ENCODE data around the gene ANKMY2. TPM values are rescaled to one million over a fixed set of nuclear protein-coding genes. Genes with fewer than 3 reads are reported as not detected.
"Not testable (repeated sequence)": the region's sequence is repeated elsewhere in the genome, so short reads cannot be mapped to it uniquely, and the experiment has no call there.

ANKMY2 gene
- total RNA-seq, 2 experiments from 2014 or later, result 10.3 to 15.2 TPM

DNA sequence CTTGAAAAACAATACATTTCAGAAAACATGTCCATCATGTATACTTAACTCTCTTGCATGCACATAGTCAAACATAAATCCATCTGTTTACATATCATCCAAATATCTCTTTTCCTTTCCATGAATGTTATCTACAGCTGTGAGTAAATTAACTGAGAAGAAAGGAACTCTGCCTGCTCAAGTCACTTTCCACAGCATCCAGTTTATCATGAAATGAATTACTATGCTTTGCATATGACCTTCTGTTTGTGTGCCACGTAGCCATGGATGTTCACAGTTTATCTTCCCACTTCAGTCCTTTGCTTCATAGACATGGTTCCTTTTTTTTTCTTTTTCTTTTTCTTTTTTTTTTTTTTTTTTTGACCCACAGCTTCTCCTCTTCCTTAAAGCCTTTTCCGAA, 40.0 kb upstream of the ANKMY2 start:
- Histone ChIP-seq H3K4me3 (ENCODE audit: low read depth, low read length, poor library complexity, severe bottlenecking) (no peak overlapping the region), H2AFZ (ENCODE audit: low read length) (no peak overlapping the region), H3K79me2 (ENCODE audit: insufficient read depth, low read depth, low read length) (no peaks in the 10 kb centered on the region), H4K20me1 (ENCODE audit: insufficient read depth, low read length) (no peaks in the 10 kb centered on the region), H3K4me1 (ENCODE audit: insufficient read depth, low read length, poor library complexity, severe bottlenecking) (peaks cover 22% of the 10 kb centered on the region), H3K9me3 (ENCODE audit: low read length) (no peaks in the 10 kb centered on the region), H3K4me2 (ENCODE audit: low read length) (peak overlapping the region; percentile 57; the same call in 1 of the 2 replicates), H3K9me2 (ENCODE audit: insufficient read depth, low read length) (no peaks in the 10 kb centered on the region), H3K36me3 (ENCODE audit: insufficient read depth, low read length) (peaks cover 97% of the 10 kb centered on the region), H3K27ac (ENCODE audit: low read depth, low read length, poor library complexity, severe bottlenecking) (peak overlapping the region; percentile 38)
- ChIA-PET POLR2A (interaction anchor here (1.1 to 1.3 kb wide), 2 partner anchors 9 to 13 kb away, joined by 3 read pairs; no protein-coding TSS in a partner anchor), CTCF (ENCODE audit: unreplicated experiment) (no interaction called here)
- TF ChIP-seq CTCF (conservative IDR thresholded peaks at IDR 0.05; ENCODE audit: low read length) (no peak), EZH2phosphoT487 (IDR thresholded peaks at IDR 0.05; ENCODE audit: borderline replicate concordance, low read depth, low read length) (no peak)
- no peak for DNase-seq (ENCODE audit: low spot score)
- BruUV-seq (replicated peaks), result no TSS peak
- intact Hi-C loops (cut with micrococcal nuclease; ENCODE audit: unreplicated experiment), result no loop called here

DNA sequence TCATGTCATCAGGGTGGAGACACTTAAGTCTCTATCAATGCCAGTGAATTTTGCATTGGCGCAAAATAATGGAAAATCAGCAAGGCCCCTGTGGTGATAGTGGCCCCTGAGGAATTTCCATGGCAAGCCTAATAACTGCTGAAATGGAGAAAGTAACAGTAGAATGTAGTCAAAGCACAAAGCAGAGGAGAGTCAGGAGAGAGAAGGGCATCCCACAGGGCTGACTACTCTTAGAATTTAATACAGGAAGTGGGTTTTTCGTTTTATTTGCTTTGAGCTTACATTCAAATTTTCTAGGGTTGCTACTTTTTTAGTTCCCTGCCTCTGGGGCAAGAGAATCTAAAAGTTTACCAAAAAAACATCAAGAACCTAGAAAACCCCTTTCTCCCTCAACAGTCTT, 39.4 kb upstream of the ANKMY2 start:
- POLR2A ChIA-PET, result interaction anchor here (1.1 to 1.3 kb wide), 3 partner anchors 9 to 22 kb away, joined by 3 read pairs; no protein-coding TSS in a partner anchor

DNA sequence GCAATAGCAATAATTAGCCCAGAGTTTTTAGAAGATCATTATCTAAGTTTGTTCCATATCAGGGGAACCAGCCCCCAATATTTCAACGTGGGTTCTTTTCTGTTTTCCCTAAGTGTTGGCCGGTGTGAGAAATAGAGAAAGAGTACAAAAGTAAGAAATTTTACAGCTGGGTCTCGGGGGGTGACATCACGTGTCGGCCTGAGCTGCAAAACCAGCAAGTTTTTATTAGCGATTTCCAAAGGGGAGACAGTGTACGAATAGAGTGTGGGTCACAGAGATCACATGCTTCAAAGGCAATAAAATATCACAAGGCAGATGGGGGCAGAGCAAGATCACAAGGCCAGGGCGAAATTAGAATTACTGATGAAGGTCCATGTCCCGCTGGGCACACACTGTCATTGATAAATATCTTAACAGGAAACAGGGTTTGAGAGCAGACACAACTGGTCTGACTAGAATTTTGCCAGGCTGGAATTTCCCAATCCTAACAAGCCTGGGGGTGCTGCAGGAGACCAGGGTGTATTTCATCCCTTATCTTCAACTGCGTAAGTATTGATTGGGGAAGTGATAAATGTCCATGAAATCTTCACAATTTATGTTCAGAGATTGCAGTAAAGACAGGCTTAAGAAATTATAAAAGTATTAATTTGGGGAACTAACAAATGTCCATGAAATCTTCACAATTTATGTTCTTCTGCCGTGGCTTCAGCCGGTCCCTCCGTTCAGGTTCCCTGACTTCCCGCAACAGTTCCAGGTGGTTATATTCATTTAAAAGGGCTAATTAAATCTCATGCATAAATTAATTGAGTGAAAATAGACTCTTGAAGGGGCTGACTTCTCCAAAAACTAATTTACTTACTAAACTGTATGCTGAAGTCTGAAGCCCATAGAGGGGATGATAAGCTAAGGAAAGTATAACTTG, 33.4 kb upstream of the ANKMY2 start:
- H3K9me3 ChIP-seq (ENCODE audit: low read length); H3K4me2 ChIP-seq (ENCODE audit: low read length); DNase-seq (ENCODE audit: low spot score); H3K4me1 ChIP-seq (ENCODE audit: insufficient read depth, low read length, poor library complexity, severe bottlenecking); H3K4me3 ChIP-seq (ENCODE audit: low read depth, low read length, poor library complexity, severe bottlenecking); CTCF ChIA-PET (ENCODE audit: unreplicated experiment); H2AFZ ChIP-seq (ENCODE audit: low read length); intact Hi-C loops (cut with micrococcal nuclease; ENCODE audit: unreplicated experiment); POLR2A ChIA-PET; H3K27ac ChIP-seq (ENCODE audit: low read depth, low read length, poor library complexity, severe bottlenecking); H4K20me1 ChIP-seq (ENCODE audit: insufficient read depth, low read length); BruUV-seq (replicated peaks); H3K9me2 ChIP-seq (ENCODE audit: insufficient read depth, low read length); H3K79me2 ChIP-seq (ENCODE audit: insufficient read depth, low read depth, low read length): not testable (repeated sequence)
- H3K36me3 ChIP-seq (ENCODE audit: insufficient read depth, low read length), result peaks cover 99% of the 10 kb centered on the region

More for the DNA sequence above, 39.4 kb upstream of the ANKMY2 start:
- H3K4me2 ChIP-seq (ENCODE audit: low read length), result peak overlapping the region; percentile 57
- CTCF ChIA-PET (ENCODE audit: unreplicated experiment), result no interaction called here
- H3K4me3 ChIP-seq (ENCODE audit: low read depth, low read length, poor library complexity, severe bottlenecking), result no peak overlapping the region
- H3K27ac ChIP-seq (ENCODE audit: low read depth, low read length, poor library complexity, severe bottlenecking), result peak overlapping the region; percentile 38
- H3K36me3 ChIP-seq (ENCODE audit: insufficient read depth, low read length), result peaks cover 97% of the 10 kb centered on the region
- H4K20me1 ChIP-seq (ENCODE audit: insufficient read depth, low read length), result no peaks in the 10 kb centered on the region
- H2AFZ ChIP-seq (ENCODE audit: low read length), result no peak overlapping the region
- H3K79me2 ChIP-seq (ENCODE audit: insufficient read depth, low read depth, low read length), result no peaks in the 10 kb centered on the region
- intact Hi-C loops (cut with micrococcal nuclease; ENCODE audit: unreplicated experiment), result no loop called here
- peak; percentile 27 for DNase-seq (ENCODE audit: low spot score)
- TF ChIP-seq CTCF (conservative IDR thresholded peaks at IDR 0.05; ENCODE audit: low read length) (no peak), EZH2phosphoT487 (IDR thresholded peaks at IDR 0.05; ENCODE audit: borderline replicate concordance, low read depth, low read length) (no peak)
- H3K4me1 ChIP-seq (ENCODE audit: insufficient read depth, low read length, poor library complexity, severe bottlenecking), result peaks cover 22% of the 10 kb centered on the region
- no TSS peak for BruUV-seq (replicated peaks)
- H3K9me3 ChIP-seq (ENCODE audit: low read length), result no peaks in the 10 kb centered on the region
- H3K9me2 ChIP-seq (ENCODE audit: insufficient read depth, low read length), result no peaks in the 10 kb centered on the region

Measured in OCI-LY7 (cell line).